Measurements from ENCODE around the gene TSTD1. TPM values are rescaled to one million over a fixed set of nuclear protein-coding genes. Genes with fewer than 3 reads are reported as not detected.
"Not testable (repeated sequence)": the region's sequence is repeated elsewhere in the genome, so short reads cannot be mapped to it uniquely, and the experiment has no call there.

The TSTD1 gene
- total RNA-seq, 1 experiment from 2014 or later, result 74.5 TPM

DNA sequence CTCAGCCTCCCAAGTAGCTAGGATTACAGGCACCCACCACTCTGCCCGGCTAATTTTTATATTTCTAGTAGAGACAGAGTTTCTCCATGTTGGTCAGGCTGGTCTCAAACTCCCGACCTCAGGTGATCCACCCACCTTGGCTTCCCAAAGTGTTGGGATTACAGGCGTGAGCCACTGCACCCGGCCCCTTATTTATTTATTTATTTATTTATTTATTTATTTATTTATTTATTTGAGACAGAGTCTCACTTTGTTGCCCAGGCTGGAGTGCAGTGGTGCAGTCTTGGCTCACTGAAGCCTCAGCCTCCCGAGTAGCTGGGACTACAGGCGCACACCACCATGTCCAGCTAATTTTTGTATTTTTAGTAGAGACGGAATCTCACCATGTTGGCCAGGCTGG lies 26.9 kb upstream of the TSTD1 start:
- POLR2A ChIA-PET, result interaction anchor here (0.7 kb wide), 1 partner anchor 16 kb away, joined by 5 read pairs; no protein-coding TSS in a partner anchor
- H3K4me1 Mint-ChIP-seq, result peaks cover 33% of the 10 kb centered on the region
- not testable (repeated sequence) for H3K27me3 Mint-ChIP-seq (ENCODE audit: low read depth); H3K36me3 Mint-ChIP-seq; H3K27ac Mint-ChIP-seq; ATAC-seq; H3K9me3 Mint-ChIP-seq; DNase-seq (ENCODE audit: low spot score); H3K4me3 Mint-ChIP-seq
- CTCF ChIA-PET, result interaction anchor here (0.6 to 1.1 kb wide), 3 partner anchors 14 to 100 kb away, joined by 3 read pairs; partner anchors contain the start of gene PPOX

DNA sequence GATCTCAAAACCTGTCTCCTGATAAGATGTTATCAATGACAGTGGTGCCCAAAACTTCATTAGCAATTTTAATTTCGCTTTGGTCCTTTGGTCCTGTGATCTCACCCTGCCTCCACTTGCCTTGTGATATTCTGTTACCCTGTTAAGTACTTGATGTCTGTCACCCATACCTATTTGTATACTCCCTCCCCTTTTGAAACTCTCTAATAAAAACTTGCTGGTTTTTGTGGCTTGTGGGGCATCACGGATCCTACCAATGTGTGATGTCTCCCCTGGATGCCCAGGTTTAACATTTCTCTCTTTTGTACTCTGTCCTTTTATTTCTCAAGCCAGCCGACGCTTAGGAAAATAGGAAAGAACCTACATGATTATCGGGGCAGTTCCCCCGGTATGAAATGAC lies 25.2 kb upstream of the TSTD1 start:
- H3K9me3 Mint-ChIP-seq; DNase-seq (ENCODE audit: low spot score); ATAC-seq; POLR2A ChIA-PET; H3K27ac Mint-ChIP-seq; H3K36me3 Mint-ChIP-seq; H3K27me3 Mint-ChIP-seq (ENCODE audit: low read depth): not testable (repeated sequence)
- CTCF ChIA-PET, result interaction anchor here (1.5 kb wide), 1 partner anchor 34 kb away, joined by 4 read pairs; no protein-coding TSS in a partner anchor
- Mint-ChIP-seq H3K4me1 (peaks cover 28% of the 10 kb centered on the region), H3K4me3 (peak overlapping the region; percentile 20)

DNA sequence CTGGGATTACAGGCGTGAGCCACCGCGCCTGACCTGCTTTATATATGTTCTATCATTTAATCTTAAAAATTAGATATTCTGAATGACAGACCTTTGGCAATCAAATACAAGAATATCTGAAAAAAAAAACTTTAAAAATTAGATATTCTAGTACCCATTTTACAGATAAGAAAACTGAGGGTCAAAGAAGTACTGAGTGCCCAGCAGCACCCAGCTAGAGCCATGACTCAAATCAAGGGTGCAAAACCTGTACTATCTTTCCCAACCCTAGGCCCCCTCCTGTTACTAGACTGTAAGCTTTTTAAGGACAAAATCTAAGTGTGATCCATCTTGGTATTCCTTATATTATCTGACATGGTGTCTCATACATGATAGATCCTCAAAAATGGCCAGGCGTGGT lies 22.7 kb upstream of the TSTD1 start:
- ChIA-PET CTCF (interaction anchor here (0.6 to 2.1 kb wide), 5 partner anchors 11 to 144 kb away, joined by 3 to 6 read pairs (median 3); partner anchors contain the start of gene TSTD1), POLR2A (no interaction called here)
- no peaks in the 10 kb centered on the region for H3K9me3 Mint-ChIP-seq
- no peak for ATAC-seq
- no peaks in the 10 kb centered on the region for H3K36me3 Mint-ChIP-seq
- no peak for DNase-seq (ENCODE audit: low spot score)
- TF ChIP-seq FOXP1 (CRISPR knock-in tag; IDR thresholded peaks at IDR 0.05; ENCODE audit: borderline replicate concordance) (no peak), RORB (CRISPR knock-in tag; IDR thresholded peaks at IDR 0.05) (no peak), ZNF396 (CRISPR knock-in tag; IDR thresholded peaks at IDR 0.05; ENCODE audit: borderline replicate concordance) (no peak), CREB1 (CRISPR knock-in tag; IDR thresholded peaks at IDR 0.05) (no peak), MXD4 (CRISPR knock-in tag; IDR thresholded peaks at IDR 0.05; ENCODE audit: borderline replicate concordance) (no peak), FOXK1 (CRISPR knock-in tag; IDR thresholded peaks at IDR 0.05) (no peak), TEAD4 (CRISPR knock-in tag; IDR thresholded peaks at IDR 0.05) (no peak), ZBTB21 (CRISPR knock-in tag; IDR thresholded peaks at IDR 0.05; ENCODE audit: borderline replicate concordance) (no peak), NR3C1 (CRISPR knock-in tag; conservative IDR thresholded peaks at IDR 0.05; ENCODE audit: low read depth) (no peak), ETV6 (CRISPR knock-in tag; IDR thresholded peaks at IDR 0.05) (no peak), SOX15 (CRISPR knock-in tag; IDR thresholded peaks at IDR 0.05) (no peak)
- TF ChIP-seq, protein P1, sequence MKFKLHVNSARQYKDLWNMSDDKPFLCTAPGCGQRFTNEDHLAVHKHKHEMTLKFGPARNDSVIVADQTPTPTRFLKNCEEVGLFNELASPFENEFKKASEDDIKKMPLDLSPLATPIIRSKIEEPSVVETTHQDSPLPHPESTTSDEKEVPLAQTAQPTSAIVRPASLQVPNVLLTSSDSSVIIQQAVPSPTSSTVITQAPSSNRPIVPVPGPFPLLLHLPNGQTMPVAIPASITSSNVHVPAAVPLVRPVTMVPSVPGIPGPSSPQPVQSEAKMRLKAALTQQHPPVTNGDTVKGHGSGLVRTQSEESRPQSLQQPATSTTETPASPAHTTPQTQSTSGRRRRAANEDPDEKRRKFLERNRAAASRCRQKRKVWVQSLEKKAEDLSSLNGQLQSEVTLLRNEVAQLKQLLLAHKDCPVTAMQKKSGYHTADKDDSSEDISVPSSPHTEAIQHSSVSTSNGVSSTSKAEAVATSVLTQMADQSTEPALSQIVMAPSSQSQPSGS (CRISPR knock-in tag; IDR thresholded peaks at IDR 0.05; ENCODE audit: borderline replicate concordance, low read depth), result no peak
- TF ChIP-seq, protein P2, sequence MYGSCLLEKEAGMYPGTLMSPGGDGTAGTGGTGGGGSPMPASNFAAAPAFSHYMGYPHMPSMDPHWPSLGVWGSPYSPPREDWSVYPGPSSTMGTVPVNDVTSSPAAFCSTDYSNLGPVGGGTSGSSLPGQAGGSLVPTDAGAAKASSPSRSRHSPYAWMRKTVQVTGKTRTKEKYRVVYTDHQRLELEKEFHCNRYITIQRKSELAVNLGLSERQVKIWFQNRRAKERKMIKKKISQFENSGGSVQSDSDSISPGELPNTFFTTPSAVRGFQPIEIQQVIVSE (CRISPR knock-in tag; IDR thresholded peaks at IDR 0.05; ENCODE audit: borderline replicate concordance), result no peak
- TF ChIP-seq, protein P3, sequence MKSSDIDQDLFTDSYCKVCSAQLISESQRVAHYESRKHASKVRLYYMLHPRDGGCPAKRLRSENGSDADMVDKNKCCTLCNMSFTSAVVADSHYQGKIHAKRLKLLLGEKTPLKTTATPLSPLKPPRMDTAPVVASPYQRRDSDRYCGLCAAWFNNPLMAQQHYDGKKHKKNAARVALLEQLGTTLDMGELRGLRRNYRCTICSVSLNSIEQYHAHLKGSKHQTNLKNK (CRISPR knock-in tag; IDR thresholded peaks at IDR 0.05), result no peak
- H3K27ac Mint-ChIP-seq, result no peak overlapping the region
- no peak overlapping the region for H3K4me3 Mint-ChIP-seq
- H3K27me3 Mint-ChIP-seq (ENCODE audit: low read depth), result no peaks in the 10 kb centered on the region
- H3K4me1 Mint-ChIP-seq, result peaks cover 18% of the 10 kb centered on the region

DNA sequence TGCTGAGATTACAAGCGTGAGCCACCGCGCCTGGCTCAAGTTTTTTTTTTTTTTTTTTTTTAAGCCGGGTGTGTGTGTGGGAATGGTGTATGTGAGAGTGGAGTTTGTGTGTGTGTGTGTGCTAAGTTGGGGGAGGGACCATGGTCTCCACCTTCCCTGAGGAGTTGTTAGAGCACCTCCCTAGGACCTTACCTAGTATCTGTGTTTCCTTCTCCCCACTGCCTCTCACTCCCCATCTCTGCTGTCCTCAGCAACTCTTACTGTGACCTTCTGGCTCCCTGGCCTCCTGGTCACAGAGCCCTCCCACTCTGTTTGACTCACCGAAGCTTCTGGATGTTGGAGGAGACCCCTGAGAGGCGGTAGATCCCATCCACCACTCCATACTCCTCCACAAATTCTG lies 20.5 kb upstream of the TSTD1 start:
- no peak overlapping the region for H3K27ac Mint-ChIP-seq
- H3K27me3 Mint-ChIP-seq (ENCODE audit: low read depth), result no peaks in the 10 kb centered on the region
- ChIA-PET CTCF (interaction anchor here (0.5 to 2.4 kb wide), 4 partner anchors 13 to 105 kb away, joined by 3 to 8 read pairs (median 4); partner anchors contain the start of gene KLHDC9), POLR2A (no interaction called here)
- H3K36me3 Mint-ChIP-seq, result no peaks in the 10 kb centered on the region
- no peak for ATAC-seq
- no peaks in the 10 kb centered on the region for H3K9me3 Mint-ChIP-seq
- DNase-seq (ENCODE audit: low spot score), result no peak
- no peak overlapping the region for H3K4me3 Mint-ChIP-seq
- H3K4me1 Mint-ChIP-seq, result peaks cover 15% of the 10 kb centered on the region
- no peak for TF ChIP-seq GTF2I (CRISPR knock-in tag; conservative IDR thresholded peaks at IDR 0.05)
- no peak for TF ChIP-seq NR3C1 (CRISPR knock-in tag; conservative IDR thresholded peaks at IDR 0.05; ENCODE audit: low read depth)
- TF ChIP-seq ZNF396 (CRISPR knock-in tag; IDR thresholded peaks at IDR 0.05; ENCODE audit: borderline replicate concordance), result no peak
- TF ChIP-seq MXD4 (CRISPR knock-in tag; IDR thresholded peaks at IDR 0.05; ENCODE audit: borderline replicate concordance), result no peak
- TF ChIP-seq, protein P4, sequence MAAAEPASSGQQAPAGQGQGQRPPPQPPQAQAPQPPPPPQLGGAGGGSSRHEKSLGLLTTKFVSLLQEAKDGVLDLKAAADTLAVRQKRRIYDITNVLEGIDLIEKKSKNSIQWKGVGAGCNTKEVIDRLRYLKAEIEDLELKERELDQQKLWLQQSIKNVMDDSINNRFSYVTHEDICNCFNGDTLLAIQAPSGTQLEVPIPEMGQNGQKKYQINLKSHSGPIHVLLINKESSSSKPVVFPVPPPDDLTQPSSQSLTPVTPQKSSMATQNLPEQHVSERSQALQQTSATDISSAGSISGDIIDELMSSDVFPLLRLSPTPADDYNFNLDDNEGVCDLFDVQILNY (CRISPR knock-in tag; IDR thresholded peaks at IDR 0.05), result no peak
- TF ChIP-seq TEAD4 (CRISPR knock-in tag; IDR thresholded peaks at IDR 0.05), result no peak
- TF ChIP-seq, protein P5, sequence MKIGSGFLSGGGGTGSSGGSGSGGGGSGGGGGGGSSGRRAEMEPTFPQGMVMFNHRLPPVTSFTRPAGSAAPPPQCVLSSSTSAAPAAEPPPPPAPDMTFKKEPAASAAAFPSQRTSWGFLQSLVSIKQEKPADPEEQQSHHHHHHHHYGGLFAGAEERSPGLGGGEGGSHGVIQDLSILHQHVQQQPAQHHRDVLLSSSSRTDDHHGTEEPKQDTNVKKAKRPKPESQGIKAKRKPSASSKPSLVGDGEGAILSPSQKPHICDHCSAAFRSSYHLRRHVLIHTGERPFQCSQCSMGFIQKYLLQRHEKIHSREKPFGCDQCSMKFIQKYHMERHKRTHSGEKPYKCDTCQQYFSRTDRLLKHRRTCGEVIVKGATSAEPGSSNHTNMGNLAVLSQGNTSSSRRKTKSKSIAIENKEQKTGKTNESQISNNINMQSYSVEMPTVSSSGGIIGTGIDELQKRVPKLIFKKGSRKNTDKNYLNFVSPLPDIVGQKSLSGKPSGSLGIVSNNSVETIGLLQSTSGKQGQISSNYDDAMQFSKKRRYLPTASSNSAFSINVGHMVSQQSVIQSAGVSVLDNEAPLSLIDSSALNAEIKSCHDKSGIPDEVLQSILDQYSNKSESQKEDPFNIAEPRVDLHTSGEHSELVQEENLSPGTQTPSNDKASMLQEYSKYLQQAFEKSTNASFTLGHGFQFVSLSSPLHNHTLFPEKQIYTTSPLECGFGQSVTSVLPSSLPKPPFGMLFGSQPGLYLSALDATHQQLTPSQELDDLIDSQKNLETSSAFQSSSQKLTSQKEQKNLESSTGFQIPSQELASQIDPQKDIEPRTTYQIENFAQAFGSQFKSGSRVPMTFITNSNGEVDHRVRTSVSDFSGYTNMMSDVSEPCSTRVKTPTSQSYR (CRISPR knock-in tag; IDR thresholded peaks at IDR 0.05), result no peak
- TF ChIP-seq, protein P2 (CRISPR knock-in tag; IDR thresholded peaks at IDR 0.05; ENCODE audit: borderline replicate concordance), result no peak
- TF ChIP-seq JUN (CRISPR knock-in tag; IDR thresholded peaks at IDR 0.05), result no peak
- TF ChIP-seq, protein P6, sequence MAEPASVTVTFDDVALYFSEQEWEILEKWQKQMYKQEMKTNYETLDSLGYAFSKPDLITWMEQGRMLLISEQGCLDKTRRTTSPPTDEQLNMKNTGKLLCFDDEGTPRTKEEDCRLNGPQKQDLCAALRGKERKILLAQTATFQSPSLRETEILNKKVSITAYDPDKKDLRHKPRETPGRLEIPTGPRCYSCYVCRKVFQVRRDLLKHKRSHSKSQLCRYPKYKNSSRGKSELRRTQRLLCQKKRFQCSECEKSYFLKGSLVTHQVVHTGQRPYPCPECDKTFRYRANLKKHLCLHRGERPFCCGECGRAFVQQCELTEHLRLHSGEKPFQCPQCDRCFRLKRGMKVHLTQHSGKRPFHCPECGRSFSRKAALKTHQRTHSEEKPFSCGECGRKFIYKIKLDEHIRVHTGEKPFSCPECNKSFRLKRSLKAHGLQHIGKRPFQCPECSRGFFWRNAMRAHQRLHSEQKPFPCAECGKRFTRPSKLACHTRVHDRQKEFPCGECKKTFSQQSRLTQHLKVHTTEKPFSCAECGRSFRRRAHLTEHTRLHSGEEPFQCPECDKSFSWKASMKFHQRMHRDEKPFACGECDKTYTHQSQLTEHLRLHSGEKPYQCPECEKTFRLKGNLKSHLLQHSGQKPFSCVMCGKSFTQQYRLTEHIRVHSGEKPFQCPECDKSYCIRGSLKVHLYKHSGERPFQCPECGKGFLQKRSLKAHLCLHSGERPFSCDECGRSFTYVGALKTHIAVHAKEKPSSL (CRISPR knock-in tag; conservative IDR thresholded peaks at IDR 0.05), result no peak

Data from WTC11 (cell line).